B cell (primary cell): Measurements from ENCODE around the gene WRAP73. TPM values are rescaled to one million over a fixed set of nuclear protein-coding genes. Genes with fewer than 3 reads are reported as not detected.
A peak's percentile ranks its signal among the peaks of the same experiment; 100 is the strongest.

ENCODE experiments used
- ATAC-seq: fragments of 200-7000 bp; cut with Tn5 transposase; one replicate; pipeline ENCODE4 v1.10.0; 2021; ENCODE audit warnings: low read depth, mild to moderate bottlenecking, moderate number of reproducible peaks, moderate library complexity
- CTCF ChIA-PET: fragments of 350-600 bp; sonication (Branson Sonifier 250); formaldehyde crosslinking; loops from one replicate; lab custom pipeline; 2021; ENCODE audit warnings: antibody characterized with exemption, inconsistent platforms; lab: Charles Lee
- POLR2A ChIA-PET: fragments of 350-600 bp; sonication (Branson Sonifier 250); formaldehyde crosslinking; loops from one replicate; lab custom pipeline; 2021; ENCODE audit warnings: antibody characterized with exemption; lab: Charles Lee
- DNase-seq: peaks from one replicate; pipeline ENCODE4 v3.0.0; 2013
- H2AFZ ChIP-seq: 2 replicates; pipeline ENCODE4 v1.6.1; 2012; ENCODE audit warnings: mild to moderate bottlenecking, low read depth, low read length; ENCODE audit not compliant: insufficient read depth, poor library complexity, severe bottlenecking
- H3K27ac ChIP-seq, 2 donors: 1 replicate in 1 of 2; 2 replicates in 1 of 2; pipeline ENCODE4 v1.5.1; 2012 to 2013; ENCODE audit warnings: low read length in 2 of 2, mild to moderate bottlenecking in 2 of 2, moderate library complexity in 1 of 2
- H3K27me3 ChIP-seq, 4 experiments: fragments of 200-600 bp in 1 of 4; sonication (generic) in 1 of 4; replicated peaks in 1 of 4; 1 replicate in 2 of 4; 2 replicates in 2 of 4; pipeline versions ENCODE4 v1.6.1 to v1.7.0; 2013 to 2016; ENCODE audit warnings: low read length in 3 of 4, mild to moderate bottlenecking in 2 of 4, mixed read lengths in 1 of 4, moderate library complexity in 1 of 4; ENCODE audit not compliant: insufficient read depth in 4 of 4, control insufficient read depth in 3 of 4; ENCODE audit errors: control extremely low read depth in 1 of 4
- H3K36me3 ChIP-seq, 2 experiments: replicated peaks in 1 of 2; 1 replicate in 1 of 2; 2 replicates in 1 of 2; pipeline versions ENCODE4 v1.6.1 to v1.7.1; 2013; ENCODE audit warnings: low read length in 1 of 2; ENCODE audit not compliant: insufficient read depth in 2 of 2, control insufficient read depth in 1 of 2; ENCODE audit errors: control extremely low read depth in 1 of 2, extremely low read depth in 1 of 2
- H3K4me1 ChIP-seq, 2 donors: fragments of 200-600 bp in 1 of 2; sonication (generic) in 1 of 2; 1 replicate in 1 of 2; 2 replicates in 1 of 2; pipeline versions ENCODE4 v1.5.1 to v1.6.1; 2013 to 2017; ENCODE audit warnings: low read length in 2 of 2; ENCODE audit not compliant: control insufficient read depth in 2 of 2, insufficient read depth in 2 of 2
- H3K4me2 ChIP-seq: replicated peaks from 2 replicates; pipeline ENCODE3; 2012; ENCODE audit warnings: mild to moderate bottlenecking, low read depth, low read length; ENCODE audit not compliant: poor library complexity, severe bottlenecking
- H3K4me3 ChIP-seq, 5 experiments: fragments of 200-600 bp in 1 of 5; sonication (generic) in 1 of 5; 1 replicate in 3 of 5; 2 replicates in 2 of 5; pipeline versions ENCODE4 v1.5.1 to v1.7.0; 2011 to 2016; ENCODE audit warnings: low read length in 4 of 5, mild to moderate bottlenecking in 4 of 5, low read depth in 2 of 5, control low read depth in 1 of 5, moderate library complexity in 1 of 5; ENCODE audit not compliant: insufficient read depth in 1 of 5; ENCODE audit errors: control extremely low read depth in 1 of 5, extremely low read depth in 1 of 5
- H3K79me2 ChIP-seq: fragments of 200-600 bp; sonication (generic); one replicate; pipeline ENCODE4 v1.6.0; 2016; ENCODE audit warnings: low read length; ENCODE audit not compliant: control insufficient read depth, insufficient read depth
- H3K9ac ChIP-seq: fragments of 200-600 bp; sonication (generic); 2 replicates; pipeline ENCODE4 v1.6.1; 2017; ENCODE audit warnings: mild to moderate bottlenecking, low read length, moderate library complexity
- H3K9me3 ChIP-seq, 3 donors: one replicate each; pipeline versions ENCODE4 v1.6.1 to v1.7.1; 2013; ENCODE audit warnings: low read length in 2 of 3; ENCODE audit not compliant: control insufficient read depth in 2 of 3, insufficient read depth in 1 of 3; ENCODE audit errors: control extremely low read depth in 1 of 3
- H4K20me1 ChIP-seq: 2 replicates; pipeline ENCODE4 v1.6.0; 2012; ENCODE audit warnings: mild to moderate bottlenecking, low read length; ENCODE audit not compliant: insufficient read depth, control insufficient read depth, poor library complexity, severe bottlenecking
- H3K27ac Mint-ChIP-seq: one replicate; pipeline ENCODE4 v1.8.0; 2021; ENCODE audit warnings: mixed read lengths
- H3K27me3 Mint-ChIP-seq: one replicate; pipeline ENCODE4 v1.8.0; 2021; ENCODE audit warnings: mixed read lengths
- H3K4me1 Mint-ChIP-seq: one replicate; pipeline ENCODE4 v1.8.0; 2021; ENCODE audit warnings: mixed read lengths
- H3K4me3 Mint-ChIP-seq: one replicate; pipeline ENCODE4 v1.8.0; 2021; ENCODE audit warnings: mixed read lengths
- H3K9me3 Mint-ChIP-seq: one replicate; pipeline ENCODE4 v1.8.0; 2022; ENCODE audit warnings: mixed read lengths; ENCODE audit not compliant: insufficient read depth
- CTCF ChIP-seq: fragments of 200-600 bp; IDR thresholded peaks from one replicate; pipeline ENCODE4 v1.8.0; 2022; ENCODE audit warnings: antibody characterized with exemption, mild to moderate bottlenecking
- EZH2 ChIP-seq: IDR thresholded peaks from 2 replicates; pipeline ENCODE4 v1.6.1; 2012; ENCODE audit warnings: borderline replicate concordance, low read depth, mild to moderate bottlenecking, moderate library complexity, low read length; ENCODE audit not compliant: insufficient read depth, poor library complexity, severe bottlenecking
- WGBS: methylation state at CpG from one replicate; pipeline ENCODE4 v1.1.5; 2013; ENCODE audit warnings: missing lambda C conversion rate; ENCODE audit not compliant: insufficient coverage; 5-methylcytosine and 5-hydroxymethylcytosine counted together
- intact Hi-C: fragments of 100-400 bp; cut with micrococcal nuclease; formaldehyde crosslinking; loops from one replicate; pipeline ENCODE4 v1.10.0; 2022
- polyA plus RNA-seq: library from polyadenylated mRNA; depleted of rRNA; stranded (reverse); fragments of >200 nt; gene quantifications from 2 replicates; pipeline ENCODE4 v1.2.3, GENCODE V29; 2012
- total RNA-seq, 2 donors: library from RNA; stranded (reverse); fragments of 120-200 nt in 1 of 2; gene quantifications; 1 replicate in 1 of 2; 2 replicates in 1 of 2; pipeline versions ENCODE4 v1.2.3 to v1.2.4, GENCODE V29; 2013 to 2022

Gene WRAP73
- total and polyA plus RNA-seq, 2 donors (not counting 1 experiment from before 2014, with no cell fraction given), result 37.1 to 68.5 TPM

- no peaks in the 10 kb centered on the region for H3K27me3 Mint-ChIP-seq
- no peaks in the 10 kb centered on the region for H3K9me3 ChIP-seq
- peaks cover 42% of the 10 kb centered on the region for H3K4me1 Mint-ChIP-seq
- 100% methylated on average over 1 of the region's 4 CpGs for WGBS
- H3K27ac Mint-ChIP-seq, result peak overlapping the region; percentile 59
- no peaks in the 10 kb centered on the region for H3K9me3 Mint-ChIP-seq
- CTCF ChIA-PET, result interaction anchor here (0.7 kb wide), 3 partner anchors 70 to 108 kb away, joined by 4 read pairs; no protein-coding TSS in a partner anchor
- H3K27ac ChIP-seq, result no peak overlapping the region
- ATAC-seq (no peak), DNase-seq (no peak)
- no peak overlapping the region for H3K4me3 ChIP-seq
- TF ChIP-seq EZH2 (no peak), CTCF (no peak)
- POLR2A ChIA-PET, result no interaction called here
- peaks cover 12% of the 10 kb centered on the region for H3K79me2 ChIP-seq
- intact Hi-C loops, result loop anchor here (10.0 kb wide), 3 partner anchors 229 to 1211 kb away; partner anchors contain the start of genes CEP104, DFFB and PEX10
- H4K20me1 ChIP-seq, result peaks cover 5% of the 10 kb centered on the region
- peak overlapping the region; percentile 94 for H3K4me2 ChIP-seq
- H3K27me3 ChIP-seq, result no peaks in the 10 kb centered on the region
- peak overlapping the region; percentile 78 for H3K4me3 Mint-ChIP-seq
- H3K9ac ChIP-seq, result no peak overlapping the region
- H2AFZ ChIP-seq, result no peak overlapping the region
- H3K36me3 ChIP-seq, result peaks cover 0 to 30% of the 10 kb centered on the region in 2 experiments
- H3K4me1 ChIP-seq, result peaks cover 18 to 27% of the 10 kb centered on the region in 2 donors
Observed at GRCh38 chr1:3626025-3626424, 23.9 kb downstream of the WRAP73 start.

GRCh38 chr1:3625151-3625907 is 24.6 kb downstream of the WRAP73 start:
- 7% methylated on average over 63 of the region's 71 CpGs for WGBS
- Mint-ChIP-seq H3K4me3 (peak overlapping the region; percentile 93), H3K9me3 (no peaks in the 10 kb centered on the region), H3K27ac (peak overlapping the region; percentile 92), H3K27me3 (no peaks in the 10 kb centered on the region), H3K4me1 (peaks cover 46% of the 10 kb centered on the region)
- ATAC-seq, result no peak
- peaks cover 12% of the 10 kb centered on the region for H3K79me2 ChIP-seq
- no peak overlapping the region for H3K27ac ChIP-seq
- TF ChIP-seq CTCF (no peak), EZH2 (no peak)
- peak overlapping the region; percentile 89 for H3K9ac ChIP-seq
- H3K4me1 ChIP-seq, result peaks cover 18 to 29% of the 10 kb centered on the region in 2 donors
- H3K9me3 ChIP-seq, result no peaks in the 10 kb centered on the region
- CTCF ChIA-PET, result interaction anchor here (1.1 kb wide), 1 partner anchor 52 kb away, joined by 3 read pairs; no protein-coding TSS in a partner anchor
- H3K4me3 ChIP-seq, result peak overlapping the region in 4 of 5 experiments; percentile 47 to 90 (median 84)
- H3K4me2 ChIP-seq, result peak overlapping the region; percentile 94
- intact Hi-C loops, result loop anchor here (2.0 to 10.0 kb wide), 5 partner anchors 51 to 1211 kb away; partner anchors contain the start of genes C1orf174, CEP104, DFFB and PEX10
- H4K20me1 ChIP-seq, result peaks cover 5% of the 10 kb centered on the region
- peaks cover 0 to 30% of the 10 kb centered on the region in 2 experiments for H3K36me3 ChIP-seq
- H3K27me3 ChIP-seq, result no peaks in the 10 kb centered on the region
- DNase-seq, result peak; percentile 59
- POLR2A ChIA-PET, result no interaction called here
- H2AFZ ChIP-seq, result peak overlapping the region; percentile 98
